Muscle of back (tissue), 11 donors: ENCODE data around the gene GAMT. TPM values are rescaled to one million over a fixed set of nuclear protein-coding genes. Genes with fewer than 3 reads are reported as not detected.

Source experiments
- DNase-seq, 3 donors: peaks; one replicate each; pipeline versions ENCODE4 v3.0.0 to v3.0.0-alpha.2; 2013
- polyA plus RNA-seq, 10 donors: library from polyadenylated mRNA; unstranded; fragments of 120-200 nt; gene quantifications; one replicate each; pipeline ENCODE4 v1.2.1, GENCODE V29; 2013; ENCODE audit not compliant: insufficient read length in 10 of 10

Gene GAMT
- polyA plus RNA-seq, 10 donors, result 133 to 200 (median 160) TPM

DNA sequence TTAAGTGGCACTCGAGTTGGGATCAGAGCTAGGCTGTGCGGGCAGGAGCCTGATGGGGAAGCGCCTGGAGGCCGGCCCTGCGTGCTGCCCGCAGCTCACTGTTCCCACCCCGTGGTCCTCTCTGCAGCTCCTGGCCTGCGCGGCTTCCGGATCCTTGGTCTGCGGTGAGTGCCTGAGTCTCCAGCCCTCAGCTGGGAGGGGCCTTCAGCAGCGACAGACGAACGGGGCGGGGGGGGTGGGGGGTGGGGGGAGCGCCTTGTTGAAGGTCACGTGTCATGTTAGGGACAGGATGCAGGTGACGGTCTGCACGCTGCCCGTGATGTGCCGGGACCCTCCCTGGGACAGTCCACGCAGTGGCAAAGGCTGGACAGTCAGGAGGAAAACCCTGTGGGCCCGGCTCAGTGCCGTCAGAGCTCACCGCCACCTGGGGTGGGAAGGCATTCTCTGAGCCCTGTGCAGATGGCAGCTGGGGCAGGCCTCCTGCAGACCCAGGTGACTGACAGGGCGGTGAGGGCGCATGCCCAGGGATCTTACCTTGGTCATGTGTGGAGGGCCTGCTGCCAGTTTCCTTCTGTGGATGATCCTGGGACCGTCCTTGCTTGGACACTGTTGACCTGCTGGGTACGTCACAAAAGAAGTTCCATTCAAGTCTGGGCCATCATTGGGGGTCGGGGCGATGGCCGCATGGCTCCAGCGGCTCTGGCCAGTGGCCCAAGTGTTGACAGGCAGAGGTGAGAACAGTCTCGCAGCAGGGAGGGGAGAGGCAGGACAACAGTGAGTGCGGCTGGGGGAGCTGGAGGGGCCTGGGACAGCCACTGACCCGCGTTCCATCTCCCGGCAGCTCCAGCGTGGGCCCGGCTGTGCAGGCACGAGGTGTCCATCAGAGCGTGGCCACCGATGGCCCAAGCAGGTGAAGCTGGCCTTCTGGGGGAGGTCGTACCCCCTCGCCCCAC, 13.4 kb downstream of the GAMT start:
- DNase-seq, result no peak

DNA sequence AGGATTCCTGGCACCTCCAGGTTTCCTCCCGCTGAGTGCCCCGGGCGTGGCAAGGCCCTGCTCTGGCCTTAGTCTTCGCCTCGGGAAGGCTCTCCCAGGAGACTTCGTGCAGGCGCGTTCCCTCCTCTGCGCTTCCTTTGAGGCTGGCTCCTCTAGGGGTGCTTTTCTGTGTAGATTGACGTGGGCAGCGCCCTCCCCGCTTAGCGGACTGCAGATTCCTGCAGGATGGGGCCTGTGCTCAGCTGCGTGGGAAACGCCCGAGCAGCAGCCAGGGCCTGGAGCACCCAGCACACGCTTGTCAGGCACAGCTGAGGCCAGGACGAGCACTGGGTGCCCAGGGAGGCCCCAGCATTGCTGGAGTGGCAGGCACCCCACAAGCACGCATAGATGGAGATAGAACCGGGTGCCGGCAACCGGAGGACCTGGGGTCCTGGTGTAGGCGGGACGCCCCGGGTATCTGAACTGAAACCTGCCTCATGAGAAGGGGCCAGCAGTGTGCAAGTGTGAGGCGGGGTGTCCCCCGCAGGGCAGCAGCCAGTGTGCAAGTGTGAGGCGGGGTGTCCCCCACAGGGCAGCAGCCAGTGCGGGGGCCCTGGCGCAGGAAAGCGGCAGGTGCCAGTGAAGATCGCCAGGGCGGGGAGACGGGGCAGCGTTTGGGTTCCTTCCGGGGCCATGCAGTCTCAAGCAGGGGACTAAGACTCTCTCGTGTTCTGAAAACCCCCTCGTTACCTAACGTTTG, 14.2 kb downstream of the GAMT start:
- DNase-seq, result no peak

DNA sequence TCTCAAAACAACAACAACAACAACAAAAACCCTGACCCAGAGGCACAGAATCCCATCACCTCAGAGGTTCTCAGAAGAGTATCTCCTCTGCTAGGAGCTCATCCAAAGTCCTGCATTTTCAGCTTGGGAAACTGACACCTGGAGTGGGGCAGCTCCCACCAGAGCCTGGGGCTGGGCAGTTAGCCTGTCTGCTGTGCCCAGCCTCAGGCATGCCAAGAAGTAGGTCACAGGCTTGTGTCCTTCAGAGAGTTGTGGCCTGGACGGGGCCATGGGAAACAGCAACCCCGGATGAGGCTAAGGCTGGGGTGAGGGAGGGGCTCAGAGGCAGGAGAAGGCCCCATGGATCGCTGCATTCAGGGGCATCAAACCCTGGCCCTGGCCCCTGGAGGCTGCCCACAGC, 15.5 kb downstream of the GAMT start:
- DNase-seq, result no peak

GRCh38 chr19:1384478-1385110, 16.7 kb downstream of the GAMT start:
- DNase-seq, result no peak

DNA sequence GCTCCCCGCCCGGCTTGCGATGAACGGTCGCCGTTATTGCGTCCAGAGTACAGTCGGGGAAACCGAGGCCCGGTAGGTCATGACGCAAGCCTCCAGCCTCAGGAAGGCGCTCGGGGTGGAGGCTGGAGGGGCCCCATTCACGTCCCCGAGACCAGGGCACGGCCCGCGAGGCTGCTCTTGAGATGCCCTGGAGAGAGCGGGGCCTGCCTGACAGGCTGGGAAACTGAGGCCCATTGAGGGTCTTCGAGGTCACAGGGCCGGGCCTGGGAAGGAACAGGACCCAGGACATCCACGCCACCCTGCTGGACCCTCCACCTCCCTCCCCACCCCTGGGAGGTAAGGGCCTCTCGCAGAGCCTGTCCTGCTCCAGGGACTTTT, 17.3 kb downstream of the GAMT start:
- no peak for DNase-seq

DNA sequence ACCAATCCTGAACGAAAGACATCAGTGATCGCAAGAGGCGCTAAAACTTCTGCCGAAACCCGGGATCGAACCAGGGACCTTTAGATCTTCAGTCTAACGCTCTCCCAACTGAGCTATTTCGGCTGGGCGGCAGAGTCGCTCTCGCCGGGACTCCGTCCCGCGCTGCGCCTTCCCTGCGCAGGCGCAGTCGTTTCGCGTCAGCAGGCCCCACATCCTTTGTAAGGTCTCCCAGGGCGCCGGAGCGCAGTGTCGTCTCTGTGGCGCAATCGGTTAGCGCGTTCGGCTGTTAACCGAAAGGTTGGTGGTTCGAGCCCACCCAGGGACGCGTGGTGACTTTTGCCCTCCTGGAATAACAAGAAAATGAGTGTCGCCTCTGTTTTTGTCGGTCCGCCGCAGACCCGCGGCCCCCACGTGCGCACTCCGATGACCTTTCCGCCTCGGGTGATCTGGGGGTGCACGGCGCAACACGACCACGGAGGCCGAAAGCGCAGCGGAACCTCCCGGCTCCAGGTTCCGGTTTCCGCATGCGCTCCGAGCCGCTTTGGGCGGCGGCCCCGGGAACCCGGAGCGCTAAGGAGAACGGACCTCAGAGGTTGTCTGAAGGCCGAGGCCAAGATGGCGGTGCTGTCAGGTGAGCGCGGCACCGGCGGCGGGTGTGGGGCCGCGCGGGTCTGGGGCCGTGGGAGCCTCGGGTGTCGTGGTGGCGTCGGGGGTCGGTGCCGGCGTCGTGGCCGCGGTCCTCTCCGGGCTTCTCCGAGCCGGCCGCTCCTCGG, 17.8 kb downstream of the GAMT start, which contains the start of gene NDUFS7:
Gene NDUFS7, plus strand, starts transcription at position 596 of the 773 bp plus-strand sequence. Its CDS starts 20 bp downstream, at position 616.
- DNase-seq, result peak; percentile 93 to 97 (median 95)

DNA sequence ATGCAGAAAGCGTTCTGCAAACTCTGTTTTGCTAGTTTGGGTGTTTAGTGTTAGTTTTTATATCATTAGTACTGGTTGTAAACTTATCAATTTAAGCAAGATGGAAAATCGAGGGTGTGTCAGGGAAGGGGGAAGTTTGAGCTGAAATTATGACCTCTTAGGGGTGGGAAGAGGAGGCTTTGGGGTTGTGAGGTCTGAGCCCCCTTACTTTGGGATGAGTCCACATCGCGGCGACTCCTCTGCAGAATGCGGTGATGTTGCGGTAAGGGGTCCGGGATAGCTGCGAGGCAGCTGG, 18.4 kb downstream of the GAMT start:
- DNase-seq, result no peak

- DNase-seq, result no peak
Measured at GRCh38 chr19:1382250-1382649, 19.1 kb downstream of the GAMT start.

- no peak for DNase-seq
Measured at GRCh38 chr19:1379961-1380489, 21.3 kb downstream of the GAMT start.

- DNase-seq, result no peak
Measured at GRCh38 chr19:1379126-1379905, 22.0 kb downstream of the GAMT start.

GRCh38 chr19:1377965-1378785, 23.2 kb downstream of the GAMT start:
- DNase-seq, result no peak

- DNase-seq, result no peak
Measured at GRCh38 chr19:1377176-1377964, 24.0 kb downstream of the GAMT start.

DNA sequence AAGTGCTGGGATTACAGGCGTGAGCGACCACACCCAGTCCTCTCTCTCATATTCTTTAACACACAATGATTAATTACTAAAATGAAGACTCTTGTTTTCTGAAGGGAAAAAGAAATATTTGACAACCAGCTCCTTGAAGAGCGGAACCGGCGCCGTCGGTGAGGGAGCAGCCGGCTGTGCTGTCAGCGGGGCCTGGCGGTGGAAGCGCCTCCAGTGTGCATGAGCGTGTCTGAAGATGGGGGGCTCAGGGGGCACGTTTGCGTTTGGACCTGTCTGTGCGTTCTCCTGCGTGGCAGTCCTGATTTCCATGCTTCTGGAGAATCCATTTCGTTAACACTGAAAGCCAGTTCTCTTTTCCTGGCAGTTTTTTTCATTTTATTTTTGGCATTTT, 24.9 kb downstream of the GAMT start:
- DNase-seq, result no peak

DNA sequence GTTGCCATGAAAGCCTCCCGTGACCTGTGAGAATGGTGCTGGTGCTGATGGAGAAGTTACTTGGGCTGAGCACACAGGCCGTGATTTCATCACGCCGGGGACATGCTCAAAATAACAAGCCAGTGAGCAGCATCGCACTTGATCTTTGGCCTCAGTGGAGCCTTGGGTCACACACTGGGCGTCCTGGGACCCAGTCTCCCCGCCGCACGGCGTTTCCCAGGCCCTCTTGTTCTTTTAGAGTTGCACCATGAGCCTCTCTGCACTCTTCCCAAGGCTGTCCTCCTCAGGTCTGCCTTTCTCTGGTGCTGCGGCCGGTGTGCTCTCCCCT, 27.1 kb downstream of the GAMT start:
- no peak for DNase-seq

DNA sequence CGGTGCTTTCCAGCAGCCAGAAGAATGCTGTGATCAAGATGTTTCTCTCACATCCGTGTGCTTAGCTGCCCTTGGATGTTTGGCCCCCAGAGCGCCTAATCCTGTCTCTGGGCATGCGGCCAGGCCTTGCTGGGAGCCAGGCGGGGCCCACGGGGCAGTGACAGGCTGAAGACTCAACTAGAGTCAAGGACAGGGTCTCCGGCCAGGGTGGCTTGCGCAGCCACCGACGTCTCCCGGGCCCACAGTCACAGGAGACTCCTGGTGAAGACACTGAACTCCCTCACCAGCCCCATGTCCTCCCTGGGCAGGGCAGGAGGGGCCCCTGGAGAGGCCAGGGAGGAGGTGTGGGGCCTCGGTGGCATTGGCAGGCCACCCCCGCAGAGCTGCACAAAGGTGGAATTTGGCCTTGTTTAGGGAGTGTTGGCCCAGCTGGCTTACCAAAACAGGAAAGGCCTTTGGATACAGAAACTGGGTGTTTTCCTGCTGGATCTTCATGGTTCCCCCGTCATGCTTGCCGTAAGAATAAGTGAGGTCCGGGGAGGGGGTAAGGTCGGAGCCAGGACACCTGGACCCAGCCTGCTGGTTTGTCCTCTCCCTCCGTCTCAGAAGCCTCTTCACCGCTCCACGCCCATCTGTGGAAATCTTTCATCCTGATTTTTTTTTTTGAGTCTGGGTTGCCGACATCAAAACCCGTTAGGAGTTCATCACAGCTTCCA, 27.6 kb downstream of the GAMT start:
- DNase-seq, result no peak

GRCh38 chr19:1373042-1373533, 28.3 kb downstream of the GAMT start:
- DNase-seq, result no peak

- DNase-seq, result no peak
Measured at GRCh38 chr19:1370579-1371361, 30.6 kb downstream of the GAMT start.
